Activated CD8-positive, alpha-beta T cell treated with anti-CD3 and anti-CD28 coated beads, Interleukin-2, amount 10 ng/mL, durations not matched to agents 7 days and 5 days (primary cell): Measurements from ENCODE around the gene IL1RL2. TPM values are rescaled to one million over a fixed set of nuclear protein-coding genes. Genes with fewer than 3 reads are reported as not detected.

ENCODE experiments used
- ATAC-seq: fragments of 150-1000 bp; cut with Tn5 transposase; one replicate; pipeline ENCODE4 v1.10.0; 2021; ENCODE audit warnings: moderate library complexity
- CTCF ChIA-PET: fragments of 350-600 bp; sonication (Branson Sonifier 250); formaldehyde crosslinking; loops from one replicate; lab custom pipeline; 2021; ENCODE audit warnings: antibody characterized with exemption; lab: Charles Lee
- POLR2A ChIA-PET: fragments of 350-600 bp; sonication (Branson Sonifier 250); formaldehyde crosslinking; loops from one replicate; lab custom pipeline; 2021; ENCODE audit warnings: antibody characterized with exemption; lab: Charles Lee
- DNase-seq: peaks from one replicate; pipeline ENCODE4 v3.0.0-alpha.2; 2020
- H3K27ac Mint-ChIP-seq: one replicate; pipeline ENCODE4 v1.8.0; 2021; ENCODE audit warnings: mild to moderate bottlenecking, mixed read lengths
- H3K27me3 Mint-ChIP-seq: one replicate; pipeline ENCODE4 v1.8.0; 2021; ENCODE audit warnings: low read depth, mixed read lengths
- H3K36me3 Mint-ChIP-seq: one replicate; pipeline ENCODE4 v1.8.0; 2021; ENCODE audit warnings: low read depth, mixed read lengths
- H3K4me1 Mint-ChIP-seq: one replicate; pipeline ENCODE4 v1.8.0; 2021; ENCODE audit warnings: low read depth, mixed read lengths
- H3K4me3 Mint-ChIP-seq: one replicate; pipeline ENCODE4 v1.8.0; 2021; ENCODE audit warnings: mild to moderate bottlenecking, mixed read lengths
- H3K9me3 Mint-ChIP-seq: one replicate; pipeline ENCODE4 v1.8.0; 2022; ENCODE audit warnings: mixed read lengths; ENCODE audit not compliant: insufficient read depth
- total RNA-seq, 2 experiments: library from RNA; stranded (reverse); gene quantifications; one replicate each; pipeline ENCODE4 v1.2.3, GENCODE V29; 2021

IL1RL2 gene
- total RNA-seq, 2 experiments from 2014 or later, result not detected

GRCh38 chr2:102233132-102233884 lies 46.5 kb downstream of the IL1RL2 start:
- Mint-ChIP-seq H3K27ac (no peak overlapping the region), H3K36me3 (peaks cover 1% of the 10 kb centered on the region), H3K4me1 (peaks cover 51% of the 10 kb centered on the region), H3K4me3 (no peak overlapping the region), H3K27me3 (no peaks in the 10 kb centered on the region), H3K9me3 (no peaks in the 10 kb centered on the region)
- CTCF ChIA-PET, result interaction anchor here (1.0 to 2.3 kb wide), 4 partner anchors 17 to 228 kb away, joined by 3 to 11 read pairs (median 4); no protein-coding TSS in a partner anchor
- DNase-seq, result no peak
- POLR2A ChIA-PET, result interaction anchor here (1.0 kb wide), 1 partner anchor 19 kb away, joined by 3 read pairs; no protein-coding TSS in a partner anchor
- no peak for ATAC-seq

GRCh38 chr2:102235042-102235473 lies 48.2 kb downstream of the IL1RL2 start:
- peaks cover 48% of the 10 kb centered on the region for H3K4me1 Mint-ChIP-seq
- peaks cover 1% of the 10 kb centered on the region for H3K36me3 Mint-ChIP-seq
- DNase-seq (no peak), ATAC-seq (no peak)
- POLR2A ChIA-PET, result interaction anchor here (0.7 kb wide), 1 partner anchor 214 kb away, joined by 5 read pairs; no protein-coding TSS in a partner anchor
- CTCF ChIA-PET, result interaction anchor here (0.7 to 3.4 kb wide), 11 partner anchors 16 to 351 kb away, joined by 3 to 25 read pairs (median 3); no protein-coding TSS in a partner anchor
- H3K27ac Mint-ChIP-seq, result no peak overlapping the region
- no peak overlapping the region for H3K4me3 Mint-ChIP-seq
- H3K27me3 Mint-ChIP-seq, result no peaks in the 10 kb centered on the region
- H3K9me3 Mint-ChIP-seq, result no peaks in the 10 kb centered on the region

- Mint-ChIP-seq H3K27me3 (no peaks in the 10 kb centered on the region), H3K4me3 (no peak overlapping the region), H3K36me3 (peaks cover 1% of the 10 kb centered on the region), H3K4me1 (peaks cover 47% of the 10 kb centered on the region), H3K27ac (peak overlapping the region; percentile 13), H3K9me3 (no peaks in the 10 kb centered on the region)
- peak; percentile 54 for DNase-seq
- CTCF ChIA-PET, result interaction anchor here (0.6 to 3.4 kb wide), 11 partner anchors 15 to 942 kb away, joined by 3 to 25 read pairs (median 3); no protein-coding TSS in a partner anchor
- POLR2A ChIA-PET, result no interaction called here
- no peak for ATAC-seq
Observed at GRCh38 chr2:102235491-102235890, 48.7 kb downstream of the IL1RL2 start.

- CTCF ChIA-PET, result interaction anchor here (0.6 to 3.4 kb wide), 9 partner anchors 15 to 943 kb away, joined by 3 to 25 read pairs (median 3); no protein-coding TSS in a partner anchor
- POLR2A ChIA-PET, result no interaction called here
- DNase-seq (no peak), ATAC-seq (no peak)
- Mint-ChIP-seq H3K27ac (no peak overlapping the region), H3K27me3 (no peaks in the 10 kb centered on the region), H3K4me3 (no peak overlapping the region), H3K36me3 (peaks cover 1% of the 10 kb centered on the region), H3K9me3 (no peaks in the 10 kb centered on the region), H3K4me1 (peaks cover 53% of the 10 kb centered on the region)
Observed at GRCh38 chr2:102236132-102236531, 49.3 kb downstream of the IL1RL2 start.

GRCh38 chr2:102237176-102237575 lies 50.4 kb downstream of the IL1RL2 start:
- Mint-ChIP-seq H3K4me3 (no peak overlapping the region), H3K27me3 (no peaks in the 10 kb centered on the region), H3K36me3 (peaks cover 1% of the 10 kb centered on the region), H3K4me1 (peaks cover 59% of the 10 kb centered on the region), H3K27ac (no peak overlapping the region), H3K9me3 (no peaks in the 10 kb centered on the region)
- DNase-seq (no peak), ATAC-seq (no peak)
- POLR2A ChIA-PET, result no interaction called here
- CTCF ChIA-PET, result interaction anchor here (1.1 to 3.4 kb wide), 2 partner anchors 24 to 206 kb away, joined by 3 to 25 read pairs; no protein-coding TSS in a partner anchor

GRCh38 chr2:102238039-102238756 lies 51.4 kb downstream of the IL1RL2 start:
- DNase-seq (peak; percentile 25), ATAC-seq (no peak)
- H3K27me3 Mint-ChIP-seq, result no peaks in the 10 kb centered on the region
- H3K9me3 Mint-ChIP-seq, result no peaks in the 10 kb centered on the region
- POLR2A ChIA-PET, result no interaction called here
- H3K4me1 Mint-ChIP-seq, result peaks cover 59% of the 10 kb centered on the region
- CTCF ChIA-PET, result interaction anchor here (0.7 to 1.1 kb wide), 3 partner anchors 52 to 205 kb away, joined by 3 read pairs; no protein-coding TSS in a partner anchor
- H3K36me3 Mint-ChIP-seq, result peaks cover 1% of the 10 kb centered on the region
- no peak overlapping the region for H3K4me3 Mint-ChIP-seq
- H3K27ac Mint-ChIP-seq, result peak overlapping the region; percentile 55

GRCh38 chr2:102238778-102239177 lies 52.0 kb downstream of the IL1RL2 start:
- ChIA-PET CTCF (interaction anchor here (0.7 to 4.9 kb wide), 8 partner anchors 12 to 233 kb away, joined by 3 to 82 read pairs (median 38); no protein-coding TSS in a partner anchor), POLR2A (no interaction called here)
- Mint-ChIP-seq H3K4me3 (no peak overlapping the region), H3K27ac (peak overlapping the region; percentile 55), H3K4me1 (peaks cover 56% of the 10 kb centered on the region), H3K9me3 (no peaks in the 10 kb centered on the region), H3K27me3 (no peaks in the 10 kb centered on the region), H3K36me3 (no peaks in the 10 kb centered on the region)
- DNase-seq (peak; percentile 17), ATAC-seq (no peak)

GRCh38 chr2:102239344-102239743 lies 52.5 kb downstream of the IL1RL2 start:
- POLR2A ChIA-PET, result interaction anchor here (1.0 kb wide), 1 partner anchor 204 kb away, joined by 3 read pairs; no protein-coding TSS in a partner anchor
- ATAC-seq (no peak), DNase-seq (peak; percentile 19)
- CTCF ChIA-PET, result interaction anchor here (0.9 to 4.9 kb wide), 27 partner anchors 9 to 361 kb away, joined by 3 to 82 read pairs (median 14); partner anchors contain the start of gene SLC9A4
- H3K4me3 Mint-ChIP-seq, result peak overlapping the region; percentile 4
- H3K27ac Mint-ChIP-seq, result peak overlapping the region; percentile 29
- H3K27me3 Mint-ChIP-seq, result no peaks in the 10 kb centered on the region
- H3K36me3 Mint-ChIP-seq, result no peaks in the 10 kb centered on the region
- peaks cover 51% of the 10 kb centered on the region for H3K4me1 Mint-ChIP-seq
- H3K9me3 Mint-ChIP-seq, result no peaks in the 10 kb centered on the region

GRCh38 chr2:102240640-102241370 lies 54.0 kb downstream of the IL1RL2 start:
- peak overlapping the region; percentile 16 for H3K4me3 Mint-ChIP-seq

GRCh38 chr2:102241616-102242305 lies 54.9 kb downstream of the IL1RL2 start:
- Mint-ChIP-seq H3K4me1 (peaks cover 38% of the 10 kb centered on the region), H3K9me3 (no peaks in the 10 kb centered on the region), H3K4me3 (no peak overlapping the region), H3K27ac (no peak overlapping the region), H3K36me3 (no peaks in the 10 kb centered on the region), H3K27me3 (no peaks in the 10 kb centered on the region)
- DNase-seq, result no peak
- ATAC-seq, result no peak
- CTCF ChIA-PET, result interaction anchor here (1.1 to 4.9 kb wide), 36 partner anchors 9 to 813 kb away, joined by 3 to 82 read pairs (median 10); partner anchors contain the start of gene IL18R1
- POLR2A ChIA-PET, result interaction anchor here (1.5 kb wide), 1 partner anchor 10 kb away, joined by 5 read pairs; no protein-coding TSS in a partner anchor

More at GRCh38 chr2:102240640-102241370, 54.0 kb downstream of the IL1RL2 start:
- ATAC-seq, result peak; percentile 97
- Mint-ChIP-seq H3K27me3 (no peaks in the 10 kb centered on the region), H3K9me3 (no peaks in the 10 kb centered on the region), H3K27ac (peak overlapping the region; percentile 71), H3K36me3 (no peaks in the 10 kb centered on the region), H3K4me1 (peaks cover 38% of the 10 kb centered on the region)
- ChIA-PET CTCF (interaction anchor here (0.7 to 4.9 kb wide), 129 partner anchors 8 to 899 kb away, joined by 3 to 82 read pairs (median 5); partner anchors contain the start of genes IL18R1, IL18RAP, IL1R1 and IL1RL1), POLR2A (interaction anchor here (0.5 to 1.5 kb wide), 3 partner anchors 11 to 204 kb away, joined by 3 to 5 read pairs (median 4); no protein-coding TSS in a partner anchor)
- peak; percentile 92 for DNase-seq
